ENCODE measurements around the gene RGS3. TPM values are rescaled to one million over a fixed set of nuclear protein-coding genes. Genes with fewer than 3 reads are reported as not detected.
A peak's percentile ranks its signal among the peaks of the same experiment; 100 is the strongest.

Gene RGS3
- total RNA-seq, 4 donors from 2014 or later: 43.0 to 66.2 (median 55.6) TPM

DNA sequence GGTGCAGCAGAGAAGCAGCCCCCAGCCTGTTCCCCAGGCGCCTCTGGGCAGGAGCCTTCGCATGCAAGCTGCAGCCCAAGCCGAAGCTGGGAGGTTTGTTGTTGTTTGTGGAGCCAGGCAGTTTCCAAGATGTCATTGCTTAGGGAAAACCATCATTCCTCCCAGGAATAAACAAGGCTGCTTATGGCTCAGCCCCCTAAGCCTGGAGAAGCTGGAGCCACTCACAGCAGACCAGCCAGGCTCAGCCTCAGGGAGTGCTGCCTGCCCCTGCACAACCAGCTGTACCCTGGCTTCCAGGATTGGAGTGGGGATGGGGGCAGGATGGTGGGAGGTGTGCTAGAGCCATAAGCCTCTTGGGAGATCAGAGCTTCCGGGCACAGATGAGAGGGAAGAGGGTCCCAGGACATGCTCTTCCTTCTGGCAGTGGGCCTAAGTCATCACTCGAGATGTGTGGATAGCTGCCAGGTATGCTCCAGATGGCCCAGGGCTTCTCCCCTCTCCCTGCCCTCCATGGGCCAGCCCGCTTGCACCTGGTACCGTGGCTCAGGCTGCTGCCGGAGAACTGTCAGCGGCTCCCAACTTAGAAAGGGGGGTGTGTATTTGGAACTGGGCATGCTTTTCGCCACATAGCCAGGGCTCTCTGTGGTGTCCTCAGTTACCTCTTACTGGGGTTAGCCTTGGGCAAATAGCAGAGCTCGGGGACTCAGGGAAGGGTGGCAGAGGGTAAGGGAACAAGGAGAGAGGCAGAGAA lies 105.2 kb downstream of the RGS3 start:
- Histone ChIP-seq H3K4me1 (peaks cover 25 to 64% of the 10 kb centered on the region in 2 donors), H3K27me3 (no peaks in the 10 kb centered on the region), H3K4me3 (replicated peaks in 1 of 3) (no peak overlapping the region), H3K27ac (no peak overlapping the region), H3K36me3 (no peaks in the 10 kb centered on the region), H3K9me3 (no peaks in the 10 kb centered on the region)
- TF ChIP-seq, protein P1, sequence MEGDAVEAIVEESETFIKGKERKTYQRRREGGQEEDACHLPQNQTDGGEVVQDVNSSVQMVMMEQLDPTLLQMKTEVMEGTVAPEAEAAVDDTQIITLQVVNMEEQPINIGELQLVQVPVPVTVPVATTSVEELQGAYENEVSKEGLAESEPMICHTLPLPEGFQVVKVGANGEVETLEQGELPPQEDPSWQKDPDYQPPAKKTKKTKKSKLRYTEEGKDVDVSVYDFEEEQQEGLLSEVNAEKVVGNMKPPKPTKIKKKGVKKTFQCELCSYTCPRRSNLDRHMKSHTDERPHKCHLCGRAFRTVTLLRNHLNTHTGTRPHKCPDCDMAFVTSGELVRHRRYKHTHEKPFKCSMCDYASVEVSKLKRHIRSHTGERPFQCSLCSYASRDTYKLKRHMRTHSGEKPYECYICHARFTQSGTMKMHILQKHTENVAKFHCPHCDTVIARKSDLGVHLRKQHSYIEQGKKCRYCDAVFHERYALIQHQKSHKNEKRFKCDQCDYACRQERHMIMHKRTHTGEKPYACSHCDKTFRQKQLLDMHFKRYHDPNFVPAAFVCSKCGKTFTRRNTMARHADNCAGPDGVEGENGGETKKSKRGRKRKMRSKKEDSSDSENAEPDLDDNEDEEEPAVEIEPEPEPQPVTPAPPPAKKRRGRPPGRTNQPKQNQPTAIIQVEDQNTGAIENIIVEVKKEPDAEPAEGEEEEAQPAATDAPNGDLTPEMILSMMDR (IDR thresholded peaks at IDR 0.05): no peak
- TF ChIP-seq POLR2A (IDR thresholded peaks at IDR 0.05): no peak
- intact Hi-C loops (cut with DNase I): no loop called here
- no peak for DNase-seq
- WGBS, 2 donors: 78 to 83% methylated on average over 8 to 11 of the region's 11 CpGs

DNA sequence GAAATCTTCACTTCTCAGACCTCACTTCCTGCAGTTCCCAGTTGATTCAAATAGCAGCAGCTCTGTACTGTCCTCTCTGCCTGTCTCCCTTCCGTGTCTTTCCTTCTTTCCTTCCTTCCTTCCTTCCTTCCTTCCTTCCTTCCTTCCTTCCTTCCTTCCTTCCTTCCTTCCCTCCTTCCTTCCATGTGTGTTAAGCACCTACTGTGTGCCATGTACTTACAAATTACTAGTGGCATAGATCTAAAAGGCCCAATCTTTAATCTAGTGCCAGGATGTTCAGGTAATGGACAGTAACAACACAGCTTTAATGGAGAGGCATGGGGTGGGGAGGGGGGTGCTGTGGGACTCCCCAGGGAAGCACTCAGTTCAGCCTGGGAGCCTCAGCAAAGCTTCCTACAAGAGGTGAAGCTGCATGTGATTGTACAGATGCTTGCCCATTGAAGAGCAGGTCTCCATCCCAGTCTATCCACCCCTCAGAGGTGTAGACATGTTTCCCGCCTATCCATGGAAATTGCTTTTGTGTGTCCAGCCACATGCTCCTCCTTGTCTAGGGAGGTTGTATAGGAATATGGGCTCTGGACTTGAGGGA lies 106.0 kb downstream of the RGS3 start:
- H3K27ac ChIP-seq: no peak overlapping the region
- intact Hi-C loops (cut with DNase I): loop anchor here (10.0 kb wide), 1 partner anchor 55 kb away; no protein-coding TSS in a partner anchor

DNA sequence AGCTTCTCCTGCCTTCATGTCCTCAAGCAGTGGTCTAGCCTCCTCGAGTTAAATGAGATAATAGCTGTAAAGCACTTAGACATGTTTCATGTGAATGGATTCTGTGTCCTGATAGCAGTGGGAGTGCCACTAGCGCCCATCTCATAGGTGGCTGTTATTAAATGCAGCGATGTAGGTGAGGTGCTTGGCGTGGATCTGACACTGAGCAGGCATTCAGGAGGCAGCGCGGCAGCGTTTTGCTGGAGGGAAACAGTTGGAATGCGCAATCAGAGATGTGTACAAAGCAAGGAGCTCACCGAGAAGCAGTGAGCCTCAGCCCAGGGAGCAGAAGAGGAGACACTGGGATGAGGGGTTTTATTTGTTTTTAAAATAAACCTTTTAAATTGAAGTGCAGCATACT lies 106.6 kb downstream of the RGS3 start:
- Histone ChIP-seq H3K9me3 (no peaks in the 10 kb centered on the region), H3K4me3 (replicated peaks in 1 of 3) (no peak overlapping the region), H3K36me3 (no peaks in the 10 kb centered on the region), H3K4me1 (peaks cover 15 to 59% of the 10 kb centered on the region in 2 donors), H3K27me3 (no peaks in the 10 kb centered on the region), H3K27ac (no peak overlapping the region)
- intact Hi-C loops (cut with DNase I): loop anchor here (10.0 kb wide), 1 partner anchor 55 kb away; no protein-coding TSS in a partner anchor
- WGBS, 2 donors: 90 to 94% methylated on average over 9 of the region's 9 CpGs
- DNase-seq: no peak
- TF ChIP-seq, protein P1 (IDR thresholded peaks at IDR 0.05): no peak
- no peak for TF ChIP-seq POLR2A (IDR thresholded peaks at IDR 0.05)

More for the DNA sequence above, 106.0 kb downstream of the RGS3 start:
- 77 to 81% methylated on average over 2 of the region's 2 CpGs for WGBS, 2 donors
- TF ChIP-seq, protein P1 (IDR thresholded peaks at IDR 0.05): no peak
- TF ChIP-seq POLR2A (IDR thresholded peaks at IDR 0.05): no peak
- no peaks in the 10 kb centered on the region for H3K27me3 ChIP-seq
- no peaks in the 10 kb centered on the region for H3K9me3 ChIP-seq
- H3K4me3 ChIP-seq (replicated peaks in 1 of 3): no peak overlapping the region
- DNase-seq: peak; percentile 45 to 63
- peaks cover 21 to 64% of the 10 kb centered on the region in 2 donors for H3K4me1 ChIP-seq
- H3K36me3 ChIP-seq: no peaks in the 10 kb centered on the region

DNA sequence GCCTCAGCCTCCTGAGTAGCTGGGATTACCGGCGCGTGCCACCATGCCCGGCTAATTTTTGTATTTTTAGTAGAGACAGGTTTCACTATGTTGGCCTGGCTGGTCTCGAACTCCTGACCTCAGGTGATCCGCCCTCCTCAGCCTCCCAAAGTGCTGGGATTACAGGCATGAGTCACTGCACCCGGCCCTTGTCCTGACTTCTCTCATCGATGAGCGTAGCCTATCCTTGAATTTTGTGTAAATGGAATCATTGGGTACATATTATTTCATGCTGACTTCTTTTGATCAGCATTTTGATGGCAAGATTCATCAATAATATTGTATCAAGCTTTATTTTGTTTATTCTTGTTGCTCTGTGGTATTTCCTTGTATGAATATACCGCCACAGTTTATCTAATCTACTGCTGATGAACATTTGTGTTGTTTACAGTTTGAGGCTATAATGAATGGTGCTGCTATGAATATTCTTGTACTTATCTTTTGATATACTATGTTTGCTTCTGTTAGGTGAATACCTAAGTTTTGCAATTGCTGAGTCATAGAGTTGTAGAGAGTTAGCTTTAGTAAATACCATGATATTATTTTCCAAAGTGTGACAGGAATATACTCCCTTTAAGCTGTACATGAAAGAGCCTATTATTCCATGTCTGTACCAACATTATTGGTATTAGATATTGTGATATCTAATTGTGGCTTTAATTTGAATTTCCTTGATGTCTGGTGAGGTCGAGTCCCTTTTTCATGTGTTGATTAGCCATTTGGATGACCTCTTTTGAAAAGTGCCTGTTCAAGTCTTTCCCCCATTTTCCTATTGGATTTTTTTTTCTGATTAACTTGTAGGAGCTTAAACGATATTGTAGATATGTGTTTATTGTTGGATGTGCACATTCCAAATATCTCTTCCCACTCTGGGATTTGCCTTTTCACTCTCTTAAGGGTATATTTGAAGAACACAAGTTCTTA lies 107.5 kb downstream of the RGS3 start:
- no peaks in the 10 kb centered on the region for H3K9me3 ChIP-seq
- no peaks in the 10 kb centered on the region for H3K36me3 ChIP-seq
- no peak for TF ChIP-seq POLR2A (IDR thresholded peaks at IDR 0.05)
- TF ChIP-seq, protein P1 (IDR thresholded peaks at IDR 0.05): no peak
- WGBS, 2 donors: 95 to 97% methylated on average over 12 of the region's 12 CpGs
- peaks cover 11 to 50% of the 10 kb centered on the region in 2 donors for H3K4me1 ChIP-seq
- no peak overlapping the region for H3K4me3 ChIP-seq (replicated peaks in 1 of 3)
- intact Hi-C loops (cut with DNase I): loop anchor here (10.0 kb wide), 1 partner anchor 56 kb away; no protein-coding TSS in a partner anchor
- no peaks in the 10 kb centered on the region for H3K27me3 ChIP-seq
- DNase-seq: no peak
- no peak overlapping the region for H3K27ac ChIP-seq

Data from thyroid gland (tissue), 4 donors.